GM23248 (cell line): ENCODE measurements around the gene SYNRG.

Experiments
- EZH2 ChIP-seq: fragments of 200-600 bp; sonication (generic); IDR thresholded peaks from 2 replicates; pipeline ENCODE4 v1.6.1; 2018; ENCODE audit warnings: antibody characterized with exemption, mild to moderate bottlenecking; ENCODE audit not compliant: insufficient read depth, poor library complexity, severe bottlenecking
- EZH2phosphoT487 ChIP-seq: fragments of 200-600 bp; sonication (generic); IDR thresholded peaks from 2 replicates; pipeline ENCODE4 v1.6.1; 2018; ENCODE audit warnings: antibody characterized with exemption, moderate library complexity, mild to moderate bottlenecking, low read depth; ENCODE audit not compliant: insufficient read depth

GRCh38 chr17:37643869-37644268 lies 34.7 kb upstream of the SYNRG start:
- TF ChIP-seq EZH2phosphoT487 (no peak), EZH2 (no peak)
